Upper lobe of left lung (tissue), 6 donors: Measurements from ENCODE around the gene TFCP2L1. TPM values are rescaled to one million over a fixed set of nuclear protein-coding genes. Genes with fewer than 3 reads are reported as not detected.

Experiments used
- ATAC-seq, 2 donors: fragments of 200-7000 bp; cut with Tn5 transposase; one replicate each; pipeline ENCODE4 v1.9.1; 2022; ENCODE audit warnings: mild to moderate bottlenecking in 2 of 2, moderate library complexity in 2 of 2; ENCODE audit not compliant: low FRiP score in 2 of 2
- DNase-seq, 2 donors: peaks; one replicate each; pipeline ENCODE4 v3.0.0-alpha.2; 2019 to 2020
- H3K27ac ChIP-seq, 4 donors: fragments of 200-600 bp; sonication (generic); one replicate each; pipeline ENCODE4 v1.5.1; 2016 to 2019
- H3K27me3 ChIP-seq, 4 donors: fragments of 200-600 bp; sonication (generic); one replicate each; pipeline ENCODE4 v1.5.1; 2017 to 2019
- H3K36me3 ChIP-seq, 4 donors: fragments of 200-600 bp; sonication (generic); one replicate each; pipeline ENCODE4 v1.5.1; 2016 to 2019
- H3K4me1 ChIP-seq, 4 donors: fragments of 200-600 bp; sonication (generic); one replicate each; pipeline ENCODE4 v1.5.1; 2018 to 2019
- H3K4me3 ChIP-seq, 4 donors: fragments of 200-600 bp; sonication (generic); one replicate each; pipeline ENCODE4 v1.5.1; 2017 to 2019; ENCODE audit warnings: mild to moderate bottlenecking in 2 of 4, moderate library complexity in 1 of 4
- H3K9me3 ChIP-seq, 4 donors: fragments of 200-600 bp; sonication (generic); one replicate each; pipeline ENCODE4 v1.5.1; 2018 to 2019
- CTCF ChIP-seq, 6 experiments: fragments of 450-650 bp in 4 of 6; fragments of 200-600 bp in 2 of 6; sonication (generic) in 2 of 6; IDR thresholded peaks; one replicate each; pipeline ENCODE4 v1.5.1; 2016 to 2019; ENCODE audit warnings: antibody characterized with exemption in 6 of 6
- EP300 ChIP-seq, 4 donors: sonication (generic); formaldehyde crosslinking; IDR thresholded peaks; one replicate each; pipeline ENCODE4 v1.5.1; 2017; ENCODE audit warnings: antibody characterized with exemption in 4 of 4, control low read depth in 2 of 4
- POLR2A ChIP-seq, 4 donors: fragments of 450-650 bp; IDR thresholded peaks; one replicate each; pipeline ENCODE4 v1.5.1; 2016 to 2017; ENCODE audit warnings: antibody characterized with exemption in 4 of 4, mild to moderate bottlenecking in 2 of 4
- POLR2AphosphoS5 ChIP-seq, 2 donors: sonication (generic); formaldehyde crosslinking; IDR thresholded peaks; one replicate each; pipeline ENCODE4 v1.5.1; 2017; ENCODE audit warnings: antibody characterized with exemption in 2 of 2
- WGBS, 2 donors: methylation state at CpG; one replicate each; pipeline ENCODE4 v1.1.5; 2017 to 2018; 5-methylcytosine and 5-hydroxymethylcytosine counted together
- total RNA-seq, 6 donors: library from RNA; depleted of rRNA in 4 of 6; stranded (reverse); fragments of >200 nt in 4 of 6; gene quantifications; one replicate each; pipeline versions ENCODE4 v1.1.0 to v1.2.1, GENCODE V29; 2016 to 2021
- donor health status: DM: no; HTN: no; CAD: no; lungs with moderate emphysema.
- donor health status: DM: no; HTN: yes; CAD: no; lungs with severe emphysema.

TFCP2L1 gene
- total RNA-seq, 6 donors from 2014 or later: 15.3 to 47.1 (median 33.7) TPM

- Histone ChIP-seq H3K27ac (no peak overlapping the region), H3K4me3 (no peak overlapping the region)
Measured at GRCh38 chr2:121253674-121254240, 31.2 kb downstream of the TFCP2L1 start.

GRCh38 chr2:121253021-121253673 is 31.9 kb downstream of the TFCP2L1 start:
- DNase-seq (no peak), ATAC-seq (no peak)
- H3K36me3 ChIP-seq: no peaks in the 10 kb centered on the region
- H3K27ac ChIP-seq: no peak overlapping the region
- H3K4me1 ChIP-seq: peaks cover 0 to 14% (median 7%) of the 10 kb centered on the region in 4 donors
- H3K9me3 ChIP-seq: no peaks in the 10 kb centered on the region
- TF ChIP-seq EP300 (IDR thresholded peaks at IDR 0.05): no peak
- TF ChIP-seq POLR2AphosphoS5 (IDR thresholded peaks at IDR 0.05): no peak
- TF ChIP-seq CTCF (IDR thresholded peaks at IDR 0.05): no peak
- no peak for TF ChIP-seq POLR2A (IDR thresholded peaks at IDR 0.05)
- 94 to 98% methylated on average over 11 to 12 of the region's 12 CpGs for WGBS, 2 donors
- H3K4me3 ChIP-seq: no peak overlapping the region
- no peaks in the 10 kb centered on the region for H3K27me3 ChIP-seq

More at GRCh38 chr2:121253674-121254240, 31.2 kb downstream of the TFCP2L1 start:
- ATAC-seq (no peak), DNase-seq (no peak)
- TF ChIP-seq POLR2AphosphoS5 (IDR thresholded peaks at IDR 0.05) (no peak), CTCF (IDR thresholded peaks at IDR 0.05) (no peak), POLR2A (IDR thresholded peaks at IDR 0.05) (no peak), EP300 (IDR thresholded peaks at IDR 0.05) (no peak)
- H3K36me3 ChIP-seq: no peaks in the 10 kb centered on the region
- no peaks in the 10 kb centered on the region for H3K27me3 ChIP-seq
- no peaks in the 10 kb centered on the region for H3K9me3 ChIP-seq
- peaks cover 0 to 14% (median 7%) of the 10 kb centered on the region in 4 donors for H3K4me1 ChIP-seq
- 92 to 95% methylated on average over 13 of the region's 13 CpGs for WGBS, 2 donors

GRCh38 chr2:121251497-121251896 is 33.5 kb downstream of the TFCP2L1 start:
- no peaks in the 10 kb centered on the region for H3K9me3 ChIP-seq
- DNase-seq (no peak), ATAC-seq (no peak)
- H3K4me1 ChIP-seq: peaks cover 0 to 5% (median under 1%) of the 10 kb centered on the region in 4 donors
- TF ChIP-seq POLR2A (IDR thresholded peaks at IDR 0.05) (no peak), EP300 (IDR thresholded peaks at IDR 0.05) (no peak), CTCF (IDR thresholded peaks at IDR 0.05) (no peak), POLR2AphosphoS5 (IDR thresholded peaks at IDR 0.05) (no peak)
- H3K36me3 ChIP-seq: peaks cover 0 to 3% (median 0%) of the 10 kb centered on the region in 4 donors
- no peak overlapping the region for H3K27ac ChIP-seq
- H3K4me3 ChIP-seq: no peak overlapping the region
- no peaks in the 10 kb centered on the region for H3K27me3 ChIP-seq
- WGBS, 2 donors: 86 to 90% methylated on average over 1 of the region's 1 CpG

- 89 to 90% methylated on average over 9 to 18 of the region's 18 CpGs for WGBS, 2 donors
- no peak for DNase-seq
- peaks cover 0 to 1% (median 0%) of the 10 kb centered on the region in 4 donors for H3K4me1 ChIP-seq
- no peak overlapping the region for H3K27ac ChIP-seq
- no peak for TF ChIP-seq EP300 (IDR thresholded peaks at IDR 0.05)
- TF ChIP-seq POLR2A (IDR thresholded peaks at IDR 0.05): no peak
- no peak for TF ChIP-seq CTCF (IDR thresholded peaks at IDR 0.05)
- no peak for TF ChIP-seq POLR2AphosphoS5 (IDR thresholded peaks at IDR 0.05)
- H3K27me3 ChIP-seq: no peaks in the 10 kb centered on the region
- H3K4me3 ChIP-seq: no peak overlapping the region
- ATAC-seq: no peak
- peaks cover 0 to 15% (median 7%) of the 10 kb centered on the region in 4 donors for H3K36me3 ChIP-seq
- no peaks in the 10 kb centered on the region for H3K9me3 ChIP-seq
Measured at GRCh38 chr2:121248766-121249343, 36.1 kb downstream of the TFCP2L1 start.
